ENCODE results near the gene GYPB.
"Not testable (repeated sequence)": the region's sequence is repeated elsewhere in the genome, so short reads cannot be mapped to it uniquely, and the experiment has no call there.

GYPB gene

GRCh38 chr4:143951458-143951972 lies 67.7 kb downstream of the GYPB start:
- H3K9ac ChIP-seq (ENCODE audit: low read length); H3K27me3 ChIP-seq (ENCODE audit: control insufficient read depth, insufficient read depth, low read length); H3K36me3 ChIP-seq (ENCODE audit: control insufficient read depth, insufficient read depth, low read length); H3K4me1 ChIP-seq (ENCODE audit: control insufficient read depth, insufficient read depth, low read length); H3K27ac ChIP-seq (ENCODE audit: low read depth, low read length); H3K4me3 ChIP-seq (ENCODE audit: low read length): not testable (repeated sequence)

- H3K27ac ChIP-seq (ENCODE audit: low read depth, low read length); H3K27me3 ChIP-seq (ENCODE audit: control insufficient read depth, insufficient read depth, low read length); H3K4me3 ChIP-seq (ENCODE audit: low read length); H3K9ac ChIP-seq (ENCODE audit: low read length); H3K36me3 ChIP-seq (ENCODE audit: control insufficient read depth, insufficient read depth, low read length); H3K4me1 ChIP-seq (ENCODE audit: control insufficient read depth, insufficient read depth, low read length): not testable (repeated sequence)
Measured at GRCh38 chr4:143950967-143951366, 68.2 kb downstream of the GYPB start.

- H3K27ac ChIP-seq (ENCODE audit: low read depth, low read length); H3K4me3 ChIP-seq (ENCODE audit: low read length): not testable (repeated sequence)
Measured at GRCh38 chr4:143950185-143950584, 69.0 kb downstream of the GYPB start.

DNA sequence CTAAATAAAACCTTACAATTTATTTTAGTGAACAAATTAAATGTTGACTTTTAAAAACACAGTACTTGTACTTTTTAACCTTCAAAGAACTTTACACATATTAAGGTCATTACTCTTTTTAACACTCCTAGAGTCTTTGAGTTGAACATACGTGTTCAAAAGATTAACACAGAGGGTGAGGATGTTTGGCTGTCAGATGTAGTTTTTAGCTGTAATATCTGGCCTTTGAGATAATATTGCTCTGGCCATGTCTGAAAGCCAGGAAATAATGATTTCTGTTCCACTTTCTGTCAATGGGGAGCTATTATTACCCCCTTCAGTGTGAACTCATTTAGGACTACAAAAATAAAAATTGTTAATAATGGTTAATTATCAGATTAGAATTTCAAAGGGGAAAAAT lies 71.7 kb downstream of the GYPB start:
- H3K4me3 ChIP-seq (ENCODE audit: low read length); H3K27me3 ChIP-seq (ENCODE audit: control insufficient read depth, insufficient read depth, low read length); H3K4me1 ChIP-seq (ENCODE audit: control insufficient read depth, insufficient read depth, low read length); H3K36me3 ChIP-seq (ENCODE audit: control insufficient read depth, insufficient read depth, low read length); H3K27ac ChIP-seq (ENCODE audit: low read depth, low read length); H3K9ac ChIP-seq (ENCODE audit: low read length): not testable (repeated sequence)

More at GRCh38 chr4:143950185-143950584, 69.0 kb downstream of the GYPB start:
- not testable (repeated sequence) for H3K36me3 ChIP-seq (ENCODE audit: control insufficient read depth, insufficient read depth, low read length); H3K4me1 ChIP-seq (ENCODE audit: control insufficient read depth, insufficient read depth, low read length); H3K9ac ChIP-seq (ENCODE audit: low read length); H3K27me3 ChIP-seq (ENCODE audit: control insufficient read depth, insufficient read depth, low read length)

Data from rectal smooth muscle tissue (tissue), 1 donor.